Nucleus accumbens (tissue), 56 donors: Measurements from ENCODE around the gene RAB3D.
"Not testable (repeated sequence)": the region's sequence is repeated elsewhere in the genome, so short reads cannot be mapped to it uniquely, and the experiment has no call there.

Source experiments
- DNase-seq, 56 donors: peaks; one replicate each; lab custom pipeline; 2025; lab: John Stamatoyannopoulos, UW

The RAB3D gene

DNA sequence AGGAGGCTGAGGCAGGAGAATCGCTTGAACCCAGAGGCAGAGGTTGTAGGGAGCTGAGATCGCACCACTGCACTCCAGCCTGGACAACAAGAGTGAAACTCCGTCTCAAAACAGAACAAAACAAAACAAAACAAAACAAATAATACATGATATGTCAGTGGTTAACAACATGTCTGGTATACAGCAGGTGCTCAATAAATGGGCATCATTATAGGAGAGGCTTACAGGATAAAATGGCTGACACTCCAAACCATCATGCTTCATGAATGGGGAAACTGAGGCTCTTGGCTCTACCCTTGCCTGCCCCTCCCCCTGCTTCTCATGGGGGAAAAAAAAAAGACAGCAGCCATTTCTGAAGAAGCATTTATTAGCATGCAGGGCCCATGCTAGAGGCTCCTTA is 3.0 kb upstream of the RAB3D start:
- no peak for DNase-seq

DNA sequence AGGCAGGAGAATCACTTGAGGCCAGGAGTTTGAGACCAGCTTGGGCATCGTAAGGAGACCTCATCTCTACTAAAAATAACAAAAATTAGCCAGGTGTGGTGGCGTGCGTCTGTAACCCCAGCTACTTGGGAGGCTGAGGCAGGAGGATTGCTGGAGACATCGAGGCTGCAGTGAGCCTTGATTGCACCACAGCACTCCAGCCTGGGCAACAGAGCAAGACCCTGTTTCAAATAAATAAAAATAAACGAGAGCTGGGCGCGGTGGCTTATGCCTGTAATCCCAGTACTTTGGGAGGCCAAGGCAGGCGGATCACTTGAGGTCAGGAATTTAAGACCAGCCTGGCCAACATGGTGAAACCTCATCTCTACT is 626 bp upstream of the RAB3D start:
- not testable (repeated sequence) for DNase-seq

DNA sequence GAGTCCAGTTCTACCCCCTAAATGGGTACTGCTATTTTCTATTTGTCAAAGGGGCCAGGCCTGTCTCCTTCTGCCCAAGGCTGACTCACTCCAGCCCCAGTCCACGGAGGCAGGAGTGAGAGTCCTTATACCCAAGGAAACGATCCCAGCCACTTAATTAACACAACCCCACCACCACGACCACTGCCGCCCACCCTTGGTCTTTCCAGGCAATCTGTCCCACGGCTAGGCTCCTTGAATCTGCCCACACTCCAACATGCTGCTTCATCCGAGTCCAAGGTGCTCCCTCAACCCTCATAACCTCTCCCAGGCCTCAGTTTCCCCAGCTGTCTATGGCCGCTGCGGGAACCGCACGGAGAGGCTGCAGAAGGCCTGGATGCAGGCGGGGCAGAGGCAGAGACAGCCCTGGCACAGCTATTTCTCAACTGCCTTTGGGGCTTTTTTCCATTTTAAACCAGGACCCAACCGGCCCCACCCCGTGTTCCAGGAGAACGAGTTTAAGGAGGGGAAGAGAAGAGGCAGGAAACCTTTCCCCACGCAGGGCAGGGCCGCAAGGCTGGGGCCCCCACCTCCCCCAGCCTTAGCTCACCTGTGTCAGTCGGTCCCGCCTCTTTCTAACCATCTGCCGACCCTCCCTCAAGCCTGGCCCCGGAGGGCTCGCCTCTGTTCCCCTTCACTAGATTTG is 746 bp downstream of the RAB3D start:
- peak in 6 of 56 donors; percentile 13 to 58 (median 23) for DNase-seq

DNA sequence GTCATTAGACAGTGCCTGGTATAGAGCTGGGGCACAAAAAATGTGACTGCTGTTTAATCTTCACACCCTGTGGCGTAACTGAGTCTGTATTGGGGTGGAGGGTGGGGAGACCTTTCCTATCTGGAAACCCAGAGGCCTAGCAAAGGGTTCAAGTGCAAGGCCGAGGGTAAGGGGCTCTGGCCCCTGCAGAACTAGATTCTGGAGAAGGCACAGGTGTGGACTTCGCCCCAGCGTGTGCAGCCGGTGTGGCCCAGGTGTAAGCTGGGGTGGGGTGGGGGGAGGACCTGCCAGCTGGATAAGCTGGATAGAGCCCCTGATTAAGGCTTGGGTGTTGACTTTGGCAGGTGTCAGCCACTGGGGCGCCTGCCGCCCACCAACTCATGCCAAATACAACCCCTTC is 1.3 kb downstream of the RAB3D start:
- no peak for DNase-seq

DNA sequence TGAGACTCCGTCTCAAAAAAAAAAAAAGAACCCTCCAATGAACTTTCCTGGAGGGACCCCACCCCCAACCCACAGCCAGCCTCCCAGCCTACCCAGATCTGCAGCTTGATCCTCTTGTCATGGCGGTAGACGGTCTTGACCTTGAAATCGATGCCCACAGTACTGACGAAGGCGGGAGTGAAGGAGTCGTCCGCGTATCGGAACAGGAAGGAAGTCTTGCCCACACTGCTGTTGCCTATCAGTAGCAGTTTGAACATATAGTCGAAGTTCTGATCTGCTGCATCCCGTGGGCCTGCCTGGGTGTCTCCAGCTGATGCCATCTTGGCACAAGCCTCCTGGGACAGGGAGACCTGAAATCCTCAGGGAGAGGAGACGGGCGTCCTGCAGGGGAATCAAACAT is 2.4 kb downstream of the RAB3D start:
- DNase-seq = no peak

DNA sequence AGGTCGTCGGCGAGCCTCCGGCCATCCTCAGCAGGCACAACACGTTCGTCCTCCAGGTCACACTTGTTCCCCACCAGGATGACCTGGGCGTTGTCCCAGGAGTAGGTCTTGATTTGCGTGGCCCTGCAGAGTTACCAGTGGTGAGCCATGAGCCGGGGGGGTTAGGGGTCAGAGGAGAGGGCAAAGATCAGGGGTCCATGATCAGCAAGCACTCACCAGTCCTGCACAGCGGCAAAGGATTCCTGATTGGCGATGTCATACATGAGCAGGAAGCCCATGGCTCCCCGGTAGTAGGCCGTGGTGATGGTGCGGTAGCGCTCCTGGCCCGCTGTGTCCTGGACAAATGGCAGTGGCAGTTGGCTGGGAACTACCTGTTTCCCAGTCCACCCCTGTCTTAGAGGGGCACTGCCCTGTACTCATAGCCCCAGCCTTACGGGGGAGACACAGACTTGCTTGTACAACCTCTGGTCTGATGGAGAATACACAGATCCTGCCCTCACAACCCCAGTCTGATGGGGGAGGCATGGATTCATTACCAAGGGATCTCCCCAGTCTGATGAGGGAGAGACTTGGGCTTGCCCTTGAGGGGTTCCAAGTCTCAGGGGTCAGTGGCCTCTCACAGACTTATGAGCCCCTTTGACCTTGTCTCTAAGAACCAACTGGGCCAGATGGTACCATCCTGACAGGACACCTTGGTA is 3.9 kb downstream of the RAB3D start:
- DNase-seq = no peak

DNA sequence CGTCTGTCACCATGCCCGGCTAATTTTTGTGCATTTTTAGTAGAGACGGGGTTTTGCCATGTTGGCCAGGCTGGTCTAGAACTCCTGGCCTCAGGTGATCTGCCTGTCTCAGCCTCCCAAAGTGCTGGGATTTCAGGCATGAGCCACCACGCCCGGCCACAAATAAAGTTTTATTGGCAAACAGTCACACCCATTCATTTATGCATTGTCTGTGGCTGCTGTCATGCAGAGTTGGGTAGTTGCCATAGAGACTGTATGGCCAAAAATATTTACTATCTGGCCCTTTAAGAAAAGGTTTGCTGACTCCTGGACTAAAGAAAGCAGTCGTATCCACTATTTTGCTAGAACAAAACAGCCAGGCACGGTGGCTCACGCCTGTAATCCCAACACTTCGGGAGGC is 5.6 kb downstream of the RAB3D start:
- not testable (repeated sequence) for DNase-seq

DNA sequence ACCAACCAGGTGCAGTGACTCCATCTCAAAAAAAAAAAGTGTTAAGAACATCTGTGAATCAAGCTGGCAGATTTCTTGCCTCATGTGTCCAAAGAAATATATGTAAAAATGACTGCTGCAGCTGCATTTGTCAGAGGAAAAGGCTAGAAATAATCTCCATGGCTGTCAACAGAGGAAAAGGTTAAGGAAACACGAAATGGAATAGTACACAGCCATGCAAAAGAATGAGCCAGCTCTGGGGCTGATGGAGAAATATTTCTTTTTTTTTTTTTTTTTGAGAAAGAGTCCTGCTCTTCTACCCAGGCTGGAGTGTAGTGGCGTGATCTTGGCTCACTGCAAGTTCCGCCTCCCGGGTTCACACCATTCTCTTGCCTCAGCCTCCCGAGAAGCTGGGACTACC is 6.6 kb downstream of the RAB3D start:
- DNase-seq = no peak

DNA sequence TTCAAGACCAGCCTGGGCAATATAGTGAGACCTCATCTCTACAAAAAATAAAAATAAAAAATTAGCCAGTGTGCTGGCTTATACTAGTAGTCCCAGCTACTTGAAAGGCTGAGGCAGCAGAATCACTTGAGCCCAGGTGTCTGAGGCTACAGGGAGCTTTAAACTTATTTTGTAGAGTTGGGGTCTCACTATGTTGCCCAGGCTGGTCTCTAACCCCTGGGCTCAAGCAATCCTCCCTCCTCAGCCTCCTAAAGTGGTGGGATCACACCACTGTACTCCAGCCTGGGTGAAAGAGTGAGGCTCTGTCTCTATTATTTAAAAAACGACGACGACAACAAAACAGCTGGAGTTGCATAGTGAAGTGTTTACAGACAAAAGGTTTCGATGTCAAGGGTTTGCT is 8.0 kb downstream of the RAB3D start:
- no peak for DNase-seq

DNA sequence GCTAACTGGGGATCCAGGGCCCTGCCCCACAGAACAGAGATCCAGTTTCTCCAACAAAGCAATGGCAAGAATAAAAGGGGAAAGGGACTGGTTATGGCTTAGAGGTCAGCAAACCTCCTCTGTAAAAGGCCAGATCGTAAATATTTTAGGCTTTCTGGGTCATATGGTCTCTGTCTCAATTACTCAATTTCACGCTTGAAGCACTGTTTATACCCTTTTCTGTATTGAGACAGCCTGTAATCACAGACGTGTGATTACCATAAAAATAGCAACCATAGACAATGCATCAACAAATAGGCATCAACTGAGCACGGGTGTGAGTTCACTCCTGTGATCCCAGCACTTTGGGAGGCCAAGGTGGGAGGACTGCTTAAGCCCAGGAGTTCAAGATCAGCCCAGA is 9.3 kb downstream of the RAB3D start:
- no peak for DNase-seq

DNA sequence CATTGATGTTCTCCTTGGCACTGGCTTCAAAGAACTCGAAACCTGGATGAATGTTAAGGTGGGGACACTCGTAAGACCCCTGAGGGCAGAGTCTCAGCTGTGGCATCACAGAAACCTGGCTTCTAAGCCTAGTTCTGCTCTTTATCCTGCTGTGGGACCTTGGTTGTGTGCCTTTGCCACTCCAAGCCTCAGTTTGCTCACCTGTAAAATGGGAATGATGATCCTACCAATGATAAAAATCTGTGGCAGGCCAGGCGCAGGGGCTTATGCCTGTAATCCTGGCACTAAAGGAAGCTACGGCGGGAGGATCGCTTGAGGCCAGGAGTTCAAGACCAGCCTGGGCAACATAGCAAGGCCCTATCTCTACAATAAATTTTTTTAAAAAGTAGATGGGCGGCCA is 13.9 kb downstream of the RAB3D start:
- DNase-seq = no peak

DNA sequence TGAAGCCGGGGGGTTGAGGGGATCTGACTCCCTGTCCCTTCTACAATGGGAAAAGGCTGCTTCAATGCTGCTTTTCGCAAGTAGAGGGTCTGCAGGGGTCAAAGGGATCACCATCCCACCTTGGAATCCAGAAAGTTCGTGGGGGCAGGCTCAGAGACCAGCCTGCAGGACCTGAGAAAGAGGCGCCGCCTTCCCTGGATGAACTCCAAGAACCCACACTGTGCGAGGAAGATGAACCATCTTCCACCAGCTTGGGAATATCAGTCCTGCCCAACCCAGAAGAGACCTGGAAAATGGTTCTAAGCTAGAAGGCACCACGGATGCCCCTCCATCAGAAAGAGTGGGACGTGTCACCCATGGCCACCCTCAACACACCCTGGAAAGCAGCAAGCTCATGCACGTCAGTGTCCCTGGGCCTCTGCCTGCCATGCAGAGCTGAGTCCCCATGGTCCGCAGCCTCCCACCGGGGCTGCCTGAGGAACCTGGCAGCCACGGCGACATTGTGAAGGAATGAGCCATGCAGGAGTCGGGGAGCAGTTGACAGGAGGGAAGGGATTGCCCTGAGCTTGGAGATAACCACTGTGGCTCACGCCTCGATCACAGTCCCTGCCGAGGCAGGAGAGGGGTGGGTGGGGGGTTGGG is 14.6 kb downstream of the RAB3D start:
- no peak for DNase-seq

DNA sequence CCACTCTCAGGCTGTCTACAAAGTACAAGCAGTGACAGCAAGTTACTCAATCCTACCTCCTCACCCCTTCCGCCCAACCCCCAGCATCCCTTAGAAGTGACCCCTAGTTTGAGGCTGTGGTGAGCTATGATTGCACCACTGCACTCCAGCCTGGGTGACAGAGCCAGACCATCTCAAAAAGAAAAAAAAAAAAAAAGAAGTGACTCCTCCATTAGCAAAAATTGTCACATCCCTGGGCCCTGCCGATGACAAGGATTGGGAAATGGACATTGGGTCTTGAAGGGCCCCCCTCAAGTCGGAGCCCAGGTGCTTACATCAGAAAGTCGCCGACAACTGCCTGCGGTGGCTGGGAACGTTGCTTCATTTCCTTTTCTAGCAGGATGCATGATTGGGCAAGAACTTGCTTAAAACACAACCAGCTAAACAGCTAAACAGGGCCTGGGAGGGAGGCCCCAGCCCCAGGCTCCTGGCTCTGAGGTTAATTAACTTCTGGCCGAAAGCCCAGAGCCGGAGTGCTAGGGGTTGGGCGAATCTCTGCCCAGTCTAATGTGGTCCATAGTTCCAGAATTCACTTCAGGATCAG is 15.3 kb downstream of the RAB3D start:
- peak in 48 of 56 donors; percentile 2 to 78 (median 36) for DNase-seq

DNA sequence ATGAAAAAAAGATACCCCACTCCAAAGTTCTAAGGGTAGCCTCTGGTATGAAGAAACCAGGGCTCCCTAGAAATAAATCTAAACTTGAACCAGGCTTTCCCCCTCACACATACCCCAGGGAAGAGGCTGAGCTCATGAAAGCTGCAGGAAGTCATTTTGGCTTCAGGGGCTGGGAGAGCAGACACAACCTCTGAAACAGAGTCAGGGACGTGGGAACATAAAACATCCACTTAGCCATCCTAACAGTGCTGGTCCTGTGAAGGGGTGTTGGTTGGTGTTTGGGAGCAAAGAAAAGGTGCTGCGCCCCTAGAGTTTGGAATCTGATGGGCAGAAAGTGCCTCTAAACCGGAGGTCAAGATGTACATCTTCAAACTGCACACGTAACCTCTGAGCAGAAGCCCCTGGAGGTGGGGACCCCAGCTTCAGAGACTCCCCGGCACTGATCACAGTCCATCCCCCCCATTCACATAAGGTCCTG is 15.8 kb downstream of the RAB3D start:
- DNase-seq = no peak

DNA sequence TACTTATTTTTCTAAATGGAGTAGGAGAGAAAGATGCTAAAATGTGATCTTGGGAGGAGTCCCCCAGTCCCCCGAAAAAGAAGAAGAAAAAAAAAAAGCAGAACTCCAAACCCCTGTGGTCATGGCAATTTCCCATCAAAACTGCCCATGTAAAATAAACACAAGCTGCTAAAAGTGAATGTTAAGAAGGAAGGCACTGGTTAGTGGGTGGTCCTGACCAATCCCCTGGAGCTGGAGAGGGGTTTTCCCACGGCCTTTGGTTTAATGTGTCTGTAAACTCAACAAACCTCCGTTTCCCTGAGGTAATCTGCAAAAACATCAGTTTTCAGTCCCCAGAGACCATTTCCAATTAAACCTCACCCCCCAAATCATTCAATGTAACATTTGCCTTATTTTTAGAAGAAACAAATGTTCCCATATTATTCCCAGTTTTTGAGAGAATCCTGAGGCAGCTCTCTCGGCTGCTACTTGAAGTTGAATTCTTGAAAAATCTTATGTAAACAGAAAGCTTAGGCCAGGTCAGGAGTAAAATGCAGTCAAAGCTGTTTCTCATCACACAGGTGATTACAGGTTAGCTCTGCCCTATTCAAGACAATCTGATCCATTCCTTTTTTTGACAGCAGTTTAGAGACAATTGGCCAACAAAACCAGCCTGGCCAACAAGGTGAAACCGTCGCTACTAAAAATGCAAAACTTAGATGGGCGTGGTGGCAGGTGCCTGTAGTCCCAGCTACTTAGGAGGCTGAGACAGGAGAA is 17.0 kb downstream of the RAB3D start:
- no peak for DNase-seq

DNA sequence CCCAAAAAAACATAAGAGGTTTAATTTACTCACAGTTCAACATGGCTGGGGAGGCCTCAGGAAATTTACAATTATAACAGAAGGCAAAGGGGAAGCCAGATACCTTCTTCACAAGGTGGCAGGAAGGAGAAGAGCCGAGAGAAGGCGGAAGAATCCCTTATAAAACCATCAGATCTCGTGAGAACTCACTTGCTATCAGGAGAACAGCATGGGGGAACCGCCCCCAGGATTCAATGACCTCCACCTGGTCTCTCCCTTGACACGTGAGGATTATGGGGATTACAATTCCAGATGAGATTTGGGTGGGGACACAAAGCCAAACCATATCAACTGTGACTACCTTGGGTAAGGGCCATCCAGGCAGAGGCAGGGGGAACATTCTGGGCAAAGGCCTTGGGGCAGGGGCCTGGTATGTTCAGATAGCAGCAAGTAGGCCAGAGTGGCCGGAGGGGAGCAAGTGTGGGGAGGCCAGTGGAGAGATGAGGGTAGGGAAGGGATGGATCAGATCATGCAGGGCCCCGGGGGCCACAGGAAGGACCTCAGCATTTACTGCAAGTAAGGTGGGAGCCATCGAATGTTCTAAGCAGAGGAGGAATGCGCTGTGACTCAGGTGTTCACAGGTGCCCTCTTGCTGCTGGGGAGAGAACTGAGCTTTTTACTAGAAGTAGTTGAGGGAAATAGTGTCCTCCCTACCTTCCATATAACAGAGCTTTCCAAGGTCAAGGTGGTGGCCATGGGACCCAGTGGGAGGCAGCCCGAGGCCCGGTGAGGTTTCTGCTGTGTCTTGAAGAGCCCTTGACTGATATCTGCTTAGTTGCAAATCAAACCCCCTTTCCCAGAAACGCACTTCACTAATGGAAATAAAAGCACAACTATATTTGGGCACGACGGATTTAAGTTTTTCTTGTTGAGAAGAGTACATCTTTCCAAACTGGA is 18.0 kb downstream of the RAB3D start:
- no peak for DNase-seq

DNA sequence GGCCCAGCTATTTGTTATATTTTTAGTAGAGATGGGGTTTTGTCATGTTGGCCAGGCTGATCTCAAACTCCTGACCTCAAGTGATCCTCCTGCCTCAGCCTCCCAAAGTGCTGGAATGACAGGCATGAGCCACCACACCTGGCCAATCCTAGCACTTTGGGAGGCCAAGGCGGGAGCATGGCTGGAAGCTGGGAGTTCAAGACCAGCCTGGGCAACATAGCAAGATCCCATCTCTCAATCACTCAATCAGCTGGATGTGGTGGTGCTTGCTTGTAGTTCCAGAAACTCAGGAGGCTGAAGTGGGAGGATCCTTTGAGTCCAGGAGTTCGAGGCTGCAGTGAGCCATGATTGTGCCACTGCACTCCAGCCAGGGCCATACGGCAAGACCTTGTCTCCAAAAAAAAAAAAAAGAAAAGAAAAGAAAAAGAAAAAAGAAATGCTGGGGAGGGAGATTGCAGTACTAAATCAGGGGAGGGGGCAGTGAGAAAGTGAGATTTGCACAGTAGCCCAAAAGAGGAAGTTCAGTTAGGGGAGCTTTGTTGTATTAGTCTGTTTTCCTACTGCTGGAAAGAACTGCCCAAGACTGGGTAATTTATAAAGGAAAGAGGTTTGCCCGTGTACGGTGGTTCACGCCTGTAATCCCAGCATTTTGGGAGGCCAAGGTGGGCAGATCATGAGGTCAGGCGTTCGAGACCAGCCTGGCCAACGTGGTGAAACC is 19.0 kb downstream of the RAB3D start:
- not testable (repeated sequence) for DNase-seq

DNA sequence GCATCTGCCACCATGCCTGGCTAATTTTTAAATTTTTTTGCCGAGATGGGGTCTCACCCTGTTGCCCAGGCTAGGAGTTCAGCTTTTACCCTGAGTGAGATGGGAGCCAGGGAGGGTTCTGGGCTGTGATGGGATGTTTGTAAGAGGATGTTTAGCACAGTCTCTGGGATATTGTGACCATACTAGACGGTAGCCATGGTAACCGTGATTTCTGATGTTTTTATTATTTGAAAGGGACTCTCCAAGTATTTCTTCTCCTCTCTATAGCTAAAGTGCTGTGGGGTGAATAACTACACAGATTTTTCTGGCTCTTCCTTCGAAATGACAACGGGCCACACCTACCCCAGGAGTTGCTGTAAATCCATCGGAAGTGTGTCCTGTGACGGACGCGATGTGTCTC is 33.1 kb downstream of the RAB3D start:
- no peak for DNase-seq

DNA sequence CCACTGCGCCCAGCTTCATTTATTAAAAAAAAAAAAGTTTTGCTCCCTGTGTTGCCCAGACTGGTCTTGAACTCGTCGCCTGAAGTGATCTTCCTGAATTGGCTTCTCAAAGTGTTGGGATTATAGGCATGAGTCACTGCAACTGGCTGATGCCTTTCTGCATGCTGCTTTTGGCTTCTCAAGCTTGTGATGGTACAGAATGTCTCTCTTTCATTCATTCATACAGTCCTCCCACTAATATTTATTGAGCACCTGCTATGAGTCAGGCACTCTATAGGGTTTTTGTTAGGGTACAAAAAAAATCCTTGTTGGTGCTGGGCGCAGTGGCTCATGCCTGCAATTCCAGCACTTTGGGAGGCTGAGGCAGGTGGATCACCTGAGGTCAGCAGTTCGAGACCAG is 34.5 kb downstream of the RAB3D start:
- peak in 2 of 56 donors; percentile 2 to 8 for DNase-seq
